Measurements from ENCODE around the gene ZFHX3. TPM values are rescaled to one million over a fixed set of nuclear protein-coding genes. Genes with fewer than 3 reads are reported as not detected.

Gene ZFHX3
- total and polyA plus RNA-seq, 2 experiments from 2014 or later: 6.7 to 12.2 TPM

GRCh38 chr16:72797621-72798020 is 250.3 kb downstream of the ZFHX3 start:
- peaks cover 7% of the 10 kb centered on the region for H3K4me1 ChIP-seq (ENCODE audit: low read depth)
- H3K27ac ChIP-seq: peak overlapping the region; percentile 68
- no peaks in the 10 kb centered on the region for H3K27me3 ChIP-seq
- TF ChIP-seq CTCF (IDR thresholded peaks at IDR 0.05; ENCODE audit: low read depth, low read length): no peak
- H3K4me3 ChIP-seq: no peak overlapping the region
- H3K36me3 ChIP-seq: peaks cover 3% of the 10 kb centered on the region
- H3K9me3 ChIP-seq (ENCODE audit: low read depth): no peaks in the 10 kb centered on the region
- DNase-seq (ENCODE audit: low read depth in 1 of 2, low spot score in 1 of 2): peak in 1 of 2 donors; percentile 86

GRCh38 chr16:72796222-72796621 is 251.7 kb downstream of the ZFHX3 start:
- no peak for TF ChIP-seq CTCF (IDR thresholded peaks at IDR 0.05; ENCODE audit: low read depth, low read length)
- no peaks in the 10 kb centered on the region for H3K9me3 ChIP-seq (ENCODE audit: low read depth)
- peaks cover 3% of the 10 kb centered on the region for H3K36me3 ChIP-seq
- no peak overlapping the region for H3K27ac ChIP-seq
- DNase-seq (ENCODE audit: low read depth in 1 of 2, low spot score in 1 of 2): no peak
- peaks cover 13% of the 10 kb centered on the region for H3K4me1 ChIP-seq (ENCODE audit: low read depth)
- H3K27me3 ChIP-seq: no peaks in the 10 kb centered on the region
- no peak overlapping the region for H3K4me3 ChIP-seq

- H3K4me3 ChIP-seq: no peak overlapping the region
- no peaks in the 10 kb centered on the region for H3K27me3 ChIP-seq
- peaks cover 15% of the 10 kb centered on the region for H3K4me1 ChIP-seq (ENCODE audit: low read depth)
- TF ChIP-seq CTCF (IDR thresholded peaks at IDR 0.05; ENCODE audit: low read depth, low read length): no peak
- H3K27ac ChIP-seq: no peak overlapping the region
- peaks cover 3% of the 10 kb centered on the region for H3K36me3 ChIP-seq
- no peak for DNase-seq (ENCODE audit: low read depth in 1 of 2, low spot score in 1 of 2)
- no peaks in the 10 kb centered on the region for H3K9me3 ChIP-seq (ENCODE audit: low read depth)
Measured at GRCh38 chr16:72794986-72795385, 252.9 kb downstream of the ZFHX3 start.

GRCh38 chr16:72794319-72794718 is 253.6 kb downstream of the ZFHX3 start:
- no peak for TF ChIP-seq CTCF (IDR thresholded peaks at IDR 0.05; ENCODE audit: low read depth, low read length)
- Histone ChIP-seq H3K27ac (no peak overlapping the region), H3K4me3 (no peak overlapping the region), H3K27me3 (no peaks in the 10 kb centered on the region), H3K36me3 (no peaks in the 10 kb centered on the region), H3K9me3 (ENCODE audit: low read depth) (no peaks in the 10 kb centered on the region), H3K4me1 (ENCODE audit: low read depth) (peaks cover 15% of the 10 kb centered on the region)
- no peak for DNase-seq (ENCODE audit: low read depth in 1 of 2, low spot score in 1 of 2)

- Histone ChIP-seq H3K27me3 (no peaks in the 10 kb centered on the region), H3K9me3 (ENCODE audit: low read depth) (no peaks in the 10 kb centered on the region), H3K27ac (no peak overlapping the region), H3K4me3 (no peak overlapping the region), H3K4me1 (ENCODE audit: low read depth) (peaks cover 15% of the 10 kb centered on the region), H3K36me3 (no peaks in the 10 kb centered on the region)
- no peak for TF ChIP-seq CTCF (IDR thresholded peaks at IDR 0.05; ENCODE audit: low read depth, low read length)
- DNase-seq (ENCODE audit: low read depth in 1 of 2, low spot score in 1 of 2): no peak
Measured at GRCh38 chr16:72793716-72794115, 254.2 kb downstream of the ZFHX3 start.

GRCh38 chr16:72793017-72793416 is 254.9 kb downstream of the ZFHX3 start:
- Histone ChIP-seq H3K27me3 (no peaks in the 10 kb centered on the region), H3K4me1 (ENCODE audit: low read depth) (peaks cover 10% of the 10 kb centered on the region), H3K36me3 (no peaks in the 10 kb centered on the region), H3K9me3 (ENCODE audit: low read depth) (no peaks in the 10 kb centered on the region), H3K4me3 (no peak overlapping the region), H3K27ac (no peak overlapping the region)
- TF ChIP-seq CTCF (IDR thresholded peaks at IDR 0.05; ENCODE audit: low read depth, low read length): no peak
- no peak for DNase-seq (ENCODE audit: low read depth in 1 of 2, low spot score in 1 of 2)

Measured in cardiac muscle cell (in vitro differentiated cells and primary cell).